Measurements from ENCODE around the gene MRPL21.

MRPL21 gene

DNA sequence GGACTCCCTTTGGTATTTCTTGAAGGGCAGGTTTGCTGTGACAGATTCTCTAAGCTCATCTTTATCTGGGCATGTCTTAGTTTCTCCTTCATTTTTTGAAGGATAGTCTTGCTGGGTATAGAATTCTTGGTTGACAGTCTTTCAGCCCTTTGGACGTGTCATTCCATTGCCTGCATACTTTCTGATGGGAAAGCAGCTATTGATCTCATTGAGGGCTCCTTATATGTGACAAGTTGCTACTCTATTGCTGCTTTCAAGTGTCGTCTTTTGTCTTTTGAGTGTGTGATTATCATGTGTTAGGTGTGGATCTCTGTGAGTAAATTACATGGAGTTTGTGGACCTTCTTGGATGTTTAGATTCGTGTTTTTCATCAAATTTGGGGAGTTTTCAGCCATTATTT is 22.0 kb upstream of the MRPL21 start:
- no peak for FAIRE-seq
- no peak for TF ChIP-seq TAF1 (IDR thresholded peaks at IDR 0.05; ENCODE audit: borderline replicate concordance, low read depth, low read length)
- TF ChIP-seq POLR2AphosphoS5 (IDR thresholded peaks at IDR 0.05; ENCODE audit: low read depth, low read length), result no peak
- TF ChIP-seq POLR2A (IDR thresholded peaks at IDR 0.05; ENCODE audit: low read depth, low read length), result no peak

GRCh38 chr11:68924073-68924925 is 20.7 kb upstream of the MRPL21 start:
- no peak for DNase-seq (ENCODE audit: insufficient read length)
- FAIRE-seq, result peak; percentile 68
- no peak for TF ChIP-seq POLR2A (IDR thresholded peaks at IDR 0.05; ENCODE audit: low read depth, low read length)
- no peak for TF ChIP-seq POLR2AphosphoS5 (IDR thresholded peaks at IDR 0.05; ENCODE audit: low read depth, low read length)
- no peak for TF ChIP-seq TAF1 (IDR thresholded peaks at IDR 0.05; ENCODE audit: borderline replicate concordance, low read depth, low read length)

More for the DNA sequence above, 22.0 kb upstream of the MRPL21 start:
- no peak for DNase-seq (ENCODE audit: insufficient read length)

DNA sequence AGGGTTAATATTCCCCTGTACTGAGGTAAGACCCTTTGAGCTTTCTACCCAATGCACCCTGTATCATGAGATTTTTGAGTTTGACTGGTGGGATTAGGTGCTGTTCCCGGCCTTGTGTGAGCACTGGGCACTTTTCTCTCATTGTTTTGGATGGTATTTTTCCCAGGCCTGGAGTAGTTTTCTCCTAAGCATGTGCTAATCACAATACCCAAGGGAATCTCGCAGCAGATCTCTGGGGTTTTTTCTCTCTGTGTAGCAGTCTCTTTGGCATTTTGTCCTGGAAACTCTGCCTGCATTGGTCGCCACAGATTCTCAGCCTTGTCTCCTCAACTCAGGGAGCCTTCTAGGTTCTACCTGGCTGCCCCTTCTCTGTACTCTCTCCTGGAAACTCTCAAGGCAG is 20.0 kb upstream of the MRPL21 start:
- DNase-seq (ENCODE audit: insufficient read length) (no peak), FAIRE-seq (no peak)
- no peak for TF ChIP-seq POLR2AphosphoS5 (IDR thresholded peaks at IDR 0.05; ENCODE audit: low read depth, low read length)

DNA sequence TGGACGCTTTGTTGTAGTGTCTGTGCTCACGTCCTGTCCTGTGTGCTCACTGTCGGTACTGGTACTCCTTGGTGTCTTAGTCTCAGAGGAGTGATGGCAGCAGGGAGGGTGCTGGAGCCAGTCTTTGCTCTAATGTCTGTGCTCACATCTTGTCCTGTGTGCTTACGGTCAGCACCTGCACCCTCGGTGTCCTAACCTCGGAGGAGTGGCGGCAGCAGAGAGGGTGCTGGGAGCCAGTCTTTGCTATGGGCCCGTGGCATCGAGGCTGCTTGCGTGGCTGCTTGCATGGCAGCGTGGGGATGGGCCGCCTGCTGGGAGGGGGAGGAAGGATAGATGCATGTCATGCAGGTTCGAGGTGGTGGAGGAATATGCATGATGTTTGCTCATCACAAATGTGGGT is 12.8 kb upstream of the MRPL21 start:
- DNase-seq (ENCODE audit: insufficient read length) (no peak), FAIRE-seq (no peak)
- TF ChIP-seq POLR2A (IDR thresholded peaks at IDR 0.05; ENCODE audit: low read depth, low read length) (no peak), TAF1 (IDR thresholded peaks at IDR 0.05; ENCODE audit: borderline replicate concordance, low read depth, low read length) (no peak), POLR2AphosphoS5 (IDR thresholded peaks at IDR 0.05; ENCODE audit: low read depth, low read length) (no peak)

GRCh38 chr11:68914761-68915160 is 11.1 kb upstream of the MRPL21 start:
- TF ChIP-seq POLR2A (IDR thresholded peaks at IDR 0.05; ENCODE audit: low read depth, low read length), result no peak
- TF ChIP-seq POLR2AphosphoS5 (IDR thresholded peaks at IDR 0.05; ENCODE audit: low read depth, low read length), result no peak
- no peak for TF ChIP-seq TAF1 (IDR thresholded peaks at IDR 0.05; ENCODE audit: borderline replicate concordance, low read depth, low read length)
- no peak for FAIRE-seq
- no peak for DNase-seq (ENCODE audit: insufficient read length)

GRCh38 chr11:68913188-68913587 is 9.6 kb upstream of the MRPL21 start:
- TF ChIP-seq POLR2A (IDR thresholded peaks at IDR 0.05; ENCODE audit: low read depth, low read length), result no peak
- no peak for TF ChIP-seq POLR2AphosphoS5 (IDR thresholded peaks at IDR 0.05; ENCODE audit: low read depth, low read length)
- TF ChIP-seq TAF1 (IDR thresholded peaks at IDR 0.05; ENCODE audit: borderline replicate concordance, low read depth, low read length), result no peak
- DNase-seq (ENCODE audit: insufficient read length) (no peak), FAIRE-seq (no peak)

- DNase-seq (ENCODE audit: insufficient read length) (no peak), FAIRE-seq (no peak)
- no peak for TF ChIP-seq TAF1 (IDR thresholded peaks at IDR 0.05; ENCODE audit: borderline replicate concordance, low read depth, low read length)
These were observed 8.6 kb upstream of the MRPL21 start for GRCh38 chr11:68912254-68912653.

DNA sequence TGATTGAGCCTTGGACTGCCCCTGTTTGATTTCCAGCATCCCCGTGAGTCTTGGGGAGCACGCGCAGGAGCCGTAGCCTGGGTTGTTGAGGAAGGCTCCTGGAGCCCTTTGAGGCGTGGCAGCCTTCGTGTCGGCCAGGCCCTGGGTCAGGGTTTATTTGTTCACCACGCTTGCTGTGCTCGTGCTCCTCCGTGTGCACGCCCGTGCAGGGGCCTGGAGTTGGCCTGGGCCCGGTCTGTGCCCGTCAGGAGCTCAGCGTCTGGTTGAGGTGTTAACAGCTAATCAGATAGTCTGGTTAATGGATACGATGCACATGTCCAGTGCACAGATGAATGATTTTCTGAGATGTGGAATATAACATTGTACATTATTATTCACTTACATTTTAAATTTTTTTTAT is 8.1 kb upstream of the MRPL21 start:
- TF ChIP-seq TAF1 (IDR thresholded peaks at IDR 0.05; ENCODE audit: borderline replicate concordance, low read depth, low read length) (no peak), POLR2AphosphoS5 (IDR thresholded peaks at IDR 0.05; ENCODE audit: low read depth, low read length) (no peak), POLR2A (IDR thresholded peaks at IDR 0.05; ENCODE audit: low read depth, low read length) (no peak)
- DNase-seq (ENCODE audit: insufficient read length), result no peak
- no peak for FAIRE-seq

GRCh38 chr11:68910965-68911364 is 7.3 kb upstream of the MRPL21 start:
- no peak for FAIRE-seq

DNA sequence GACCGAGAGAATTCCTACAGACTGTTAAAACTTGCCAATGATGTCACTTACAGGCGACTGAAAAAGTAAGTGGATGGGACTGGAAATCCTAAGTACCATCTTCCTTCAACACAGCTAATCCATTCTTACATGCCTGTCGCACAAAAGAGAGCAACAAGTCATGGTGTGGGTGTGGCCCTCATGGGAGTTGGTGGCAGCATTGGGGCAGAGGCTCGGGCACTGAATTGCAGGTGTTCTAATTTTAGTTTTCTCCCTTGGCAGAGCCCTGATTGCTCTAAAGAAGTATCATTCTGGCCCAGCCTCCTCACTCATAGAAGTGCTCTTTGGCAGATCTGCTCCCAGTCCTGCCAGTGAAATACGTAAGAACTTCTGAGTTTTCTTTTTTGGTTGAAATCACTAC is 4.6 kb upstream of the MRPL21 start:
- DNase-seq (ENCODE audit: insufficient read length), result no peak
- TF ChIP-seq POLR2AphosphoS5 (IDR thresholded peaks at IDR 0.05; ENCODE audit: low read depth, low read length), result no peak
- TF ChIP-seq POLR2A (IDR thresholded peaks at IDR 0.05; ENCODE audit: low read depth, low read length), result no peak
- no peak for FAIRE-seq

More at GRCh38 chr11:68910965-68911364, 7.3 kb upstream of the MRPL21 start:
- no peak for DNase-seq (ENCODE audit: insufficient read length)
- no peak for TF ChIP-seq TAF1 (IDR thresholded peaks at IDR 0.05; ENCODE audit: borderline replicate concordance, low read depth, low read length)
- TF ChIP-seq POLR2A (IDR thresholded peaks at IDR 0.05; ENCODE audit: low read depth, low read length), result no peak
- no peak for TF ChIP-seq POLR2AphosphoS5 (IDR thresholded peaks at IDR 0.05; ENCODE audit: low read depth, low read length)

GRCh38 chr11:68905421-68906360 is 2.1 kb upstream of the MRPL21 start:
- no peak for FAIRE-seq

More at GRCh38 chr11:68905421-68906360, 2.1 kb upstream of the MRPL21 start:
- no peak for DNase-seq (ENCODE audit: insufficient read length)
- TF ChIP-seq POLR2AphosphoS5 (IDR thresholded peaks at IDR 0.05; ENCODE audit: low read depth, low read length), result no peak
- no peak for TF ChIP-seq TAF1 (IDR thresholded peaks at IDR 0.05; ENCODE audit: borderline replicate concordance, low read depth, low read length)
- no peak for TF ChIP-seq POLR2A (IDR thresholded peaks at IDR 0.05; ENCODE audit: low read depth, low read length)

Measured in GM12892 (cell line).